Breast epithelium (tissue), 3 donors: ENCODE results near the gene CCDC83.

Experiments
- POLR2A ChIP-seq: fragments of 450-650 bp; IDR thresholded peaks from one replicate; pipeline ENCODE4 v1.6.1; 2016; ENCODE audit warnings: antibody characterized with exemption, mild to moderate bottlenecking, moderate library complexity
- POLR2AphosphoS5 ChIP-seq, 3 donors: sonication (generic); formaldehyde crosslinking; IDR thresholded peaks; one replicate each; pipeline ENCODE4 v1.6.1; 2017; ENCODE audit warnings: antibody characterized with exemption in 3 of 3

DNA sequence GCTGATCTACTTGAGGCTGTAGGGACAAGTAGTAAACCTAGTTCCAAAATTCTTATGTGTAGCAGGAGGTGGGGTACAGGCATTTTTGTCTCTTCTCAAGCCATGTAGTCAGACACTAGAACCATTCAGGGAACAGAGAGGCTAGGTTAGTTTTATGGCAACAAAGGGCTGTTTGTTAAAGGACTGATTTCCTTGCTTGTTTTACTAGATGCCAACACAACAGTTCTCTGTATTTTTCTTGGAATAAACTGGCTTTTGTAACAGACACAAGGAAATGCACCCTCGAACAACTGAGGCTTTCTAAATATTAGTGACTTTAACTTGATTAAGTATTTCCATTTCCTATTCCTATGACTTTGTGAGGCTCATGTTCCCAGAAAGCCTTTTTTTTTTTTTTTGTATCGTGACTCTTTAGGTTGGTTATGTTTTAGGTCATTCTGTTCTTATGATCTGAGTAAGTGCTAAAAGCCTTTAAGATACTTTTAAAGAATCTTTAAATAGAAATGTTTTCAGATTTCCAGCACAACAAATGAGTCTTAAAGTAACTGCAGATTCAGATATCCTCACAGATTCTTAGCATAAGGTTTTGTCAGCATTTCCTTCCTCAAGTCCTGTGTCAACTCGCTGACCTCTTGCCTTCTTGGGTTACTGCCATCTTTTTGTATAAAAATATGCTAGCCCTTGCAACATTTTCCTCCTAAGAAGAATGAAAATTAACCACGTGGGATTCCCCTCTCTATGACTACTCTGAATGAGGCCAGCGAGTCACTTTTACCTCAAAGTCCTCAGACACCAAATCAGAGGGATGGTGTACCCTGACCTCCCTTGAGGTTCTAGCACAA, 92.5 kb downstream of the CCDC83 start:
- TF ChIP-seq POLR2A, result no peak
- peak in 2 of 3 donors; percentile 31 to 33 for TF ChIP-seq POLR2AphosphoS5 (IDR thresholded peaks at IDR 0.05)
